ENCODE measurements around the gene CUBN.
"Not testable (repeated sequence)": the region's sequence is repeated elsewhere in the genome, so short reads cannot be mapped to it uniquely, and the experiment has no call there.

The CUBN gene

GRCh38 chr10:17038627-17039026 is 91.0 kb downstream of the CUBN start:
- no peak for DNase-seq (ENCODE audit: low spot score)

GRCh38 chr10:17037910-17038309 is 91.7 kb downstream of the CUBN start:
- DNase-seq (ENCODE audit: low spot score), result no peak

GRCh38 chr10:17035446-17035845 is 94.2 kb downstream of the CUBN start:
- no peak for DNase-seq (ENCODE audit: low spot score)

- no peak for DNase-seq (ENCODE audit: low spot score)
Measured at GRCh38 chr10:17033529-17034260, 95.9 kb downstream of the CUBN start.

- DNase-seq (ENCODE audit: low spot score), result no peak
Measured at GRCh38 chr10:17031637-17032635, 97.7 kb downstream of the CUBN start.

- no peak for DNase-seq (ENCODE audit: low spot score)
Measured at GRCh38 chr10:17029581-17030271, 99.9 kb downstream of the CUBN start.

GRCh38 chr10:17029239-17029580 is 100.4 kb downstream of the CUBN start:
- no peak for DNase-seq (ENCODE audit: low spot score)

- no peak for DNase-seq (ENCODE audit: low spot score)
Measured at GRCh38 chr10:17028798-17029197, 100.8 kb downstream of the CUBN start.

- no peak for DNase-seq (ENCODE audit: low spot score)
Measured at GRCh38 chr10:17026686-17027485, 102.7 kb downstream of the CUBN start.

GRCh38 chr10:17025444-17026295 is 103.9 kb downstream of the CUBN start:
- no peak for DNase-seq (ENCODE audit: low spot score)

- no peak for DNase-seq (ENCODE audit: low spot score)
Measured at GRCh38 chr10:17024461-17024860, 105.2 kb downstream of the CUBN start.

GRCh38 chr10:17023386-17024298 is 106.0 kb downstream of the CUBN start:
- no peak for DNase-seq (ENCODE audit: low spot score)

GRCh38 chr10:17022896-17023295 is 106.7 kb downstream of the CUBN start:
- no peak for DNase-seq (ENCODE audit: low spot score)

GRCh38 chr10:17022466-17022825 is 107.2 kb downstream of the CUBN start:
- DNase-seq (ENCODE audit: low spot score), result no peak

- no peak for DNase-seq (ENCODE audit: low spot score)
Measured at GRCh38 chr10:17021656-17022465, 107.8 kb downstream of the CUBN start.

- no peak for DNase-seq (ENCODE audit: low spot score)
Measured at GRCh38 chr10:17019696-17020095, 109.9 kb downstream of the CUBN start.

- not testable (repeated sequence) for DNase-seq (ENCODE audit: low spot score)
Measured at GRCh38 chr10:17013131-17013983, 116.3 kb downstream of the CUBN start.

- not testable (repeated sequence) for DNase-seq (ENCODE audit: low spot score)
Measured at GRCh38 chr10:17012731-17013130, 116.9 kb downstream of the CUBN start.

Data from hematopoietic multipotent progenitor cell treated with erythropoietin and hydrocortisone succinate and interleukin-3 and kit ligand, for 17 days (in vitro differentiated cells).